SU-DHL-6 (cell line): ENCODE results near the gene ICA1.
A peak's percentile ranks its signal among the peaks of the same experiment; 100 is the strongest.

ENCODE experiments used
- H2AFZ ChIP-seq: fragments of 200-600 bp; sonication (generic); 2 replicates; pipeline ENCODE4 v1.6.1; 2014; ENCODE audit warnings: low read depth, mild to moderate bottlenecking, moderate library complexity, mixed read lengths, antibody characterized with exemption, low read length; ENCODE audit not compliant: severe bottlenecking
- H3F3A ChIP-seq: fragments of 200-600 bp; shearing (Covaris generic); 2 replicates; pipeline ENCODE4 v1.6.0; 2016; ENCODE audit warnings: antibody characterized with exemption, mild to moderate bottlenecking; ENCODE audit not compliant: insufficient read depth
- H3K27ac ChIP-seq: fragments of 200-600 bp; sonication (generic); 2 replicates; pipeline ENCODE4 v1.5.1; 2016; ENCODE audit warnings: low read depth, mild to moderate bottlenecking, low read length, moderate library complexity, mixed read lengths
- H3K27me3 ChIP-seq: fragments of 200-600 bp; sonication (generic), shearing (Covaris generic); 2 replicates; pipeline ENCODE4 v1.6.0; 2014; ENCODE audit warnings: mild to moderate bottlenecking, low read length
- H3K36me3 ChIP-seq: fragments of 200-600 bp; sonication (generic); 2 replicates; pipeline ENCODE4 v1.6.1; 2014; ENCODE audit warnings: mild to moderate bottlenecking, low read length, mixed read lengths
- H3K4me2 ChIP-seq: fragments of 300-600, 200-600 bp; shearing (Covaris generic), sonication (generic); 2 replicates; pipeline ENCODE4 v1.6.0; 2014; ENCODE audit warnings: low read length, low read depth, mild to moderate bottlenecking; ENCODE audit not compliant: poor library complexity, severe bottlenecking
- H3K4me3 ChIP-seq: fragments of 200-600 bp; sonication (generic); 2 replicates; pipeline ENCODE4 v1.5.1; 2014; ENCODE audit warnings: antibody characterized with exemption, low read length, mild to moderate bottlenecking, mixed read lengths; ENCODE audit not compliant: insufficient read depth, poor library complexity, severe bottlenecking
- H3K79me2 ChIP-seq: fragments of 200-600 bp; sonication (generic); 2 replicates; pipeline ENCODE4 v1.6.1; 2014; ENCODE audit warnings: mild to moderate bottlenecking, low read length, moderate library complexity; ENCODE audit not compliant: insufficient read depth
- H3K9ac ChIP-seq: fragments of 200-600 bp; sonication (generic); 2 replicates; pipeline ENCODE4 v1.7.0; 2014; ENCODE audit warnings: mild to moderate bottlenecking, low read length
- H3K9me2 ChIP-seq: fragments of 200-600 bp; sonication (generic); replicated peaks from 2 replicates; pipeline ENCODE4 v1.6.1; 2014; ENCODE audit warnings: low read length; ENCODE audit not compliant: insufficient read depth
- H3K9me3 ChIP-seq: fragments of 200-600 bp; sonication (generic); 2 replicates; pipeline ENCODE4 v1.6.1; 2014; ENCODE audit warnings: low read length, mixed read lengths; ENCODE audit not compliant: insufficient read depth
- H4K20me1 ChIP-seq: fragments of 200-600 bp; sonication (generic); 2 replicates; pipeline ENCODE4 v1.6.1; 2014; ENCODE audit warnings: low read depth, mild to moderate bottlenecking, antibody characterized with exemption, low read length, moderate library complexity, mixed read lengths
- EZH2phosphoT487 ChIP-seq: fragments of 200-600 bp; sonication (generic), shearing (Covaris generic); conservative IDR thresholded peaks from 2 replicates; pipeline ENCODE4 v1.6.1; 2018; ENCODE audit warnings: mild to moderate bottlenecking, antibody characterized with exemption, low read length, moderate library complexity, mixed read lengths
- TF ChIP-seq, protein P1 (sequence below): fragments of 200-600 bp; sonication (generic); IDR thresholded peaks from one replicate; pipeline ENCODE4 v1.5.1; 2017; ENCODE audit warnings: antibody characterized with exemption, mild to moderate bottlenecking, low read length, moderate library complexity; ENCODE audit not compliant: insufficient read depth, poor library complexity, severe bottlenecking

Gene ICA1

DNA sequence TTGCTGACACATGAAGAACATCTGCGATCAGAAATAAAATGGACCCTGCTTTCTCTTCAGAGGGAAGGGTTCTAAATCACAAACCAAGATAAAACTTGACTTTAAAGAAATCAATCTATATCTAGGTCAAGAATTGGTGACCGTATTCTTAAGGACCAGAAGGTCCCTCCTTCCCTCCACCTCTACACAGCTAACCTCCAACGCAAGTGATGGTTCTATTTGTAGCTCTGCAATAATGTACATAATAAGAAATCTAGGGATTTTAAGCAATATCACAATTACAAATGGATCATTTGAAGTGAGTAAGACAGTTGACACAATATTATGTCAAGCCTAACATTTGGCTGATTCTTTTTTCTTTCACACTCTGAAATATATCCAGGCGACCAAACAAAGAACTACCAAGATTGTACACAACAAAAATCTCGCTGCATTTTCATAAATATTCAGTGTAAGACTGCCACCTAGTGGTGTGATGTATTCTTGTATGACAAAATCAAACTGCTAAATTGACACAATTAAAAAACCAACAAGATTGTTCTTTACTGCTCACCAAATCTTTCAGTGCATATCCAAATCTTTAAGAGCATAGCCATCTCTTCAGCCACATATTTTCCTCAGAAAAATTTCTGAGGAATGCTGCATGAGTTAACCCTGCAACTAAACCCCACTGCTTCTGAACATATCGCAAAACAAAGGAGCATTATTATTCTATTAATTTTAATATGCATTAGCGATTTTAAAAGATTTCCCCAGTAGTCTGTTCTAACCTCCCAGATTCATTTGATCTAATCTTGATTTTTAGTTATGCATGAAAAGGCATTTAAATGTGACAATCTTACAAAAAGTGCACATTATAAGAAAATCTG lies 44.5 kb downstream of the ICA1 start:
- Histone ChIP-seq H3K4me3 (no peak overlapping the region), H3K79me2 (no peaks in the 10 kb centered on the region), H3K9me2 (no peaks in the 10 kb centered on the region), H4K20me1 (no peaks in the 10 kb centered on the region), H3F3A (no peaks in the 10 kb centered on the region), H3K9me3 (no peaks in the 10 kb centered on the region), H3K9ac (no peak overlapping the region), H2AFZ (no peak overlapping the region), H3K27ac (no peak overlapping the region), H3K27me3 (no peaks in the 10 kb centered on the region), H3K4me2 (no peak overlapping the region), H3K36me3 (no peaks in the 10 kb centered on the region)
- TF ChIP-seq, protein P1, sequence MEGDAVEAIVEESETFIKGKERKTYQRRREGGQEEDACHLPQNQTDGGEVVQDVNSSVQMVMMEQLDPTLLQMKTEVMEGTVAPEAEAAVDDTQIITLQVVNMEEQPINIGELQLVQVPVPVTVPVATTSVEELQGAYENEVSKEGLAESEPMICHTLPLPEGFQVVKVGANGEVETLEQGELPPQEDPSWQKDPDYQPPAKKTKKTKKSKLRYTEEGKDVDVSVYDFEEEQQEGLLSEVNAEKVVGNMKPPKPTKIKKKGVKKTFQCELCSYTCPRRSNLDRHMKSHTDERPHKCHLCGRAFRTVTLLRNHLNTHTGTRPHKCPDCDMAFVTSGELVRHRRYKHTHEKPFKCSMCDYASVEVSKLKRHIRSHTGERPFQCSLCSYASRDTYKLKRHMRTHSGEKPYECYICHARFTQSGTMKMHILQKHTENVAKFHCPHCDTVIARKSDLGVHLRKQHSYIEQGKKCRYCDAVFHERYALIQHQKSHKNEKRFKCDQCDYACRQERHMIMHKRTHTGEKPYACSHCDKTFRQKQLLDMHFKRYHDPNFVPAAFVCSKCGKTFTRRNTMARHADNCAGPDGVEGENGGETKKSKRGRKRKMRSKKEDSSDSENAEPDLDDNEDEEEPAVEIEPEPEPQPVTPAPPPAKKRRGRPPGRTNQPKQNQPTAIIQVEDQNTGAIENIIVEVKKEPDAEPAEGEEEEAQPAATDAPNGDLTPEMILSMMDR = peak; percentile 51
- no peak for TF ChIP-seq EZH2phosphoT487

DNA sequence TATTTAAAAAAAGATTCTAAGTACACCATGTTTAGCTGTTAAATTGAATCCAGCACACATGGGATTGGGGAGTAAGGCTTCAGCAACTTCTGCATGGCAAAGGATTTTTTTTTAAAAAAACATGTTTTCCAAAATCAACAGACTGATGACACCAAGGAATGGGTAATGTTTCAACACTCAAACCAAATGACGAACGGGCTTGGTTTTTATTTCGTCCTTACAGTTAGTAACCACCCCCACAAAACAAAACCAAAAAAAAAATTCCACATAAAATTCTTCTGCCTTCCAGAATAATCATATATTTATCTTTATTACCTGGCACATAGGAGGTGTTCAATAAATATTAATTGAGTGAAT lies 45.7 kb downstream of the ICA1 start:
- no peaks in the 10 kb centered on the region for H3K9me3 ChIP-seq
- no peaks in the 10 kb centered on the region for H3K36me3 ChIP-seq
- H3K4me2 ChIP-seq = no peak overlapping the region
- no peaks in the 10 kb centered on the region for H3K9me2 ChIP-seq
- H4K20me1 ChIP-seq = no peaks in the 10 kb centered on the region
- no peak overlapping the region for H3K4me3 ChIP-seq
- no peak overlapping the region for H3K27ac ChIP-seq
- H2AFZ ChIP-seq = no peak overlapping the region
- H3K27me3 ChIP-seq = no peaks in the 10 kb centered on the region
- H3K9ac ChIP-seq = no peak overlapping the region
- no peak for TF ChIP-seq EZH2phosphoT487
- TF ChIP-seq, protein P1 = no peak
- no peaks in the 10 kb centered on the region for H3K79me2 ChIP-seq
- H3F3A ChIP-seq = no peaks in the 10 kb centered on the region

DNA sequence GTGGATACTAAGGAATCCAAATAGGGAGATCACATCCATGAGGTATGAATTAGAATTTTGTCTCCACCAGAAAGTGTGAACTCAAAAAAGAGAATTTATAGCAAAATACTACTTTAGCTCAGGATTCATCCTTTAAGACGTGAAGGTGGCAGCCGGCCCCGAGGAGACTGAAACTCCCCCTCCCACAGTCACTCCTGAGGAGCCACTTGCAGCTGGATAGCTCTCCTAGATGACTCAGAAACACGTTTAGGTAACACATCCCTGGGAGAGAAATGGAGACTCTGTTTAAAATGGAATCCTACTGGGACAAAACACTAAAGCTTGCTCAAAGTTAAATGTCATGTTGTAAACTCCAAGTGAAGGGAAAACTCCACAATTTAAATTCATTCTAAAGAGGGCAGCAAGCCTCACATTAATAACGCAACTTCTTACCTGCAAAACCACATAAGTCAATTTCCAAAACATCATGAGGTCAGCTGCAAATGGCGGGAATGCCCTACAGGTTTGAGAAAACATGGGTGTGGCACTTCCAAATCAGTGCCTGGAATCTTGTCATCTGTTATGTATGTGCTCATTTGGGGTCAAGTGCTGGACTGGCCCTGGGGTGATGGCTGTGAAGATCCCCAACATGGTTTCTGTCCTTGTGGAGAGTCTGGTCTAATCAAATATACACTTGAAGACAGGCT lies 46.2 kb downstream of the ICA1 start:
- H3K9ac ChIP-seq = no peak overlapping the region
- no peaks in the 10 kb centered on the region for H4K20me1 ChIP-seq
- no peaks in the 10 kb centered on the region for H3F3A ChIP-seq
- TF ChIP-seq, protein P1 = no peak
- TF ChIP-seq EZH2phosphoT487 = no peak
- H2AFZ ChIP-seq = no peak overlapping the region
- no peaks in the 10 kb centered on the region for H3K36me3 ChIP-seq
- H3K4me3 ChIP-seq = no peak overlapping the region
- H3K4me2 ChIP-seq = no peak overlapping the region
- H3K9me3 ChIP-seq = no peaks in the 10 kb centered on the region
- H3K27ac ChIP-seq = no peak overlapping the region
- H3K79me2 ChIP-seq = no peaks in the 10 kb centered on the region
- no peaks in the 10 kb centered on the region for H3K27me3 ChIP-seq
- no peaks in the 10 kb centered on the region for H3K9me2 ChIP-seq
